Sciatic nerve (tissue), 2 donors: Measurements from ENCODE around the gene SLC35F5. TPM values are rescaled to one million over a fixed set of nuclear protein-coding genes. Genes with fewer than 3 reads are reported as not detected.
"Not testable (repeated sequence)": the region's sequence is repeated elsewhere in the genome, so short reads cannot be mapped to it uniquely, and the experiment has no call there.

Experiments used
- ATAC-seq: fragments of 200-7000 bp; cut with Tn5 transposase; one replicate; pipeline ENCODE4 v1.9.1; 2020; ENCODE audit warnings: mild to moderate bottlenecking, moderate library complexity
- DNase-seq: peaks from one replicate; pipeline ENCODE4 v3.0.0-alpha.2; 2020; ENCODE audit warnings: low spot score
- intact Hi-C: fragments of 100-400 bp; cut with DNase I; formaldehyde crosslinking; loops from one replicate; pipeline ENCODE4 v1.14.2; 2022
- total RNA-seq: library from RNA; stranded (reverse); fragmentation: NEBNext Ultra II Directional; extraction: Animal tissue kit (Norgen Biotek cat#: 25700); gene quantifications from one replicate; pipeline ENCODE4 v1.2.1, GENCODE V29; 2021
- donor health status: DM: no; HTN: no; CAD: no.
- donor health status: DM: no; HTN: no; CAD: no.

Gene SLC35F5
- total RNA-seq, 1 donor from 2014 or later = 56.1 TPM

DNA sequence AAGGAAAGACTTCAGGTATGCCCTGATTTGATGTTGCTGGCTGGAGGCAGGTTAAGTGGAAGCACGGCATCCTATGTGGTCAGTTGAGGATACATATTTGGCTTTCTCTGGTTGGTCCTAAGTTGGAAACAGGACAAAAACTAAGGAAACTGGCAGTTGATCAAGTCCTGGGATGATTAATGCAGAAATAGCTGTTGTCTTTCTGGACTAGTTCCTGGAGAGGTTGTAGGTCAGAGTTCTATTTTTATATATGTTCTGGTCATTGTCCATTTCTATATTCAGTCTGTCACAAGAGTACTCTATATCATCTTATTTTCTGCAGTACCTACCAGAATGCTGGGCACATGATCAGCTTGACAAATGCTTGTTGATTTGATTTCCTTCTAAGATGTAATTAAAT, 4.0 kb upstream of the SLC35F5 start:
- no peak for ATAC-seq
- intact Hi-C loops = loop anchor here (10.0 kb wide), 1 partner anchor 124 kb away; no protein-coding TSS in a partner anchor
- DNase-seq = no peak

DNA sequence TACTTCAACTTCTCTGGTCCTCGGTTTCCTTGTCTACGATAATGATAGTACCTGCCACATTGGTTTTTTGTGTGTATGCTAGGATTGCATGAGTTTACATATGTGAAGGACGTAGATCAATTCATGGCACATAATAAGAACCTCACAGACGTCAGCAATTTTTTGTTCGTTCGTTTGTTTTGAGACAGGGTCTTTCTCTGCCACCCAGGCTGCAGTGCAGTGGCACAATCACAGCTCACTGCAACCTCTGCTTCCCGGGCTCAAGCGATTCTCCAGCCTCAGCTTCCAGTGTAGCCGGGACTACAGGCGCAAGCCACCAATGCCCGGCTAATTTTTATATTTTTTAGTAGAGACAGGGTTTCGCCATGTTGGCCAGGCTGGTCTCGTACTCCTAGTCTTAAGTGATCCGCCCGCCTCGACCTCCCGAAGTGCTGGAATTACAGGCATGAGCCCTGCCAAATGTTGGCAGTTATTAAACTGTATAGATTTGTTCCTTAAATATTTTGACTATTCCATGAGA, 756 bp upstream of the SLC35F5 start:
- intact Hi-C loops = no loop called here
- ATAC-seq (peak; percentile 22), DNase-seq (no peak)

DNA sequence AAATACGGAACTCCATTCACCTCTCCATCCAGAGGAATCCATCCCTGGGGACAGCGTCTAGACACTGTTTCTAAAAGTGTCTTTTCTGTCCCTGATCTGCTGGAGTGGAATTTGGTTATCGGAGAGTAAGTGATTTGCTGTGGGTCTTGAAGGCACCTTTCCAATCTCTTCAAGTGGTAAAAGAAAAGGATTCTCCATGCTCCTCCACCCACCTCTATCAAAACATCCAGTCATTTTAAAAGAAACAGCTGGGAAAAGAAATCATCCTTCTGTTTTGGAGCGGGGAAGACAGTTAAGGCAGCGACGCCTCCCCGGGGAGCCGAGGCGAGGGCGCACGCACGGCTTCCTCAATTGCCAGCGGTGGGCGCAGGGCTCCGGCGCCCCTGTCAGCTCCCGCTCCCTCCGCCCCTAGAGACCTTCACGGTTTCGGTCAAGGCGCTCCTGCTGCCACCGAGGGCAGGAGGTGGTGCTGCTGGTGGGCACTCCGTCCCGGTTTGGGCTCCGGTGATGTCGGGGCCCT, 547 bp downstream of the SLC35F5 start:
- intact Hi-C loops = no loop called here
- DNase-seq (no peak), ATAC-seq (peak; percentile 44)

DNA sequence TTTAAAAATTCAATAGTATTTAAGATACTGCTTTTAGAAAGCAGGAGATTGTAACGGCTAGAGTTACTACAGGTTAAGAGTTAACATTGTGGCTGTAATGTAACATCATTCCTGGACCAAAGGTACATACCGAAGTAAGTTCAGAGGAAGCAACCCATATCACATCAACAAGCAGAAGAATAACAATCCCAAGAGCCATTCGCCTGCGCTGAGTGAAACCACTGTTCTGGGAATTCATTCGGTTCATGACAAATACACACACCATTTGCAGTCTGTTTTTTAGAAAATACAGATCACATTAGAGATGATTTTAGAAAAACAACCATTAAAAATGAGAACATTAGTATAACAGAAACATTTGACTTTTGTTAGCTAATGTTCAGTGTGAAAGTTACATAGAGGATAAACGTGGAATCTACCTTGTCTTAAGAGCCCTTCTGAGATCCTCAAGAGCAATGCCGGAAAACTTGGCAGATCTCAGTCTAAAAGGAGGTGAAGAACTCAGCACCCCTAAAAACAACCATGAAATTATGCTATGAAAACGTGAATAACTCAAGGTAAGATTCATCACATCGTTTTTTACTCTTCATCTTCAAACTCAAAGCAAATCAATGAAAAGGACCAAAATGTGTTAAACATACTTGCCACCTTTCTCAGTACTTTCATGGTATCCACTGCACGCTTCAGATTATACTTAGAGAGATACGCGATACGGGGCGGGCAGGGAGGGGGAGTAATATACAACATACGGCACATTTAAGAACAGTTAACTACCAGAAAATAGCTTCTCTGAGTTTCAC, 1.2 kb downstream of the SLC35F5 start:
- intact Hi-C loops = no loop called here
- no peak for DNase-seq
- no peak for ATAC-seq

DNA sequence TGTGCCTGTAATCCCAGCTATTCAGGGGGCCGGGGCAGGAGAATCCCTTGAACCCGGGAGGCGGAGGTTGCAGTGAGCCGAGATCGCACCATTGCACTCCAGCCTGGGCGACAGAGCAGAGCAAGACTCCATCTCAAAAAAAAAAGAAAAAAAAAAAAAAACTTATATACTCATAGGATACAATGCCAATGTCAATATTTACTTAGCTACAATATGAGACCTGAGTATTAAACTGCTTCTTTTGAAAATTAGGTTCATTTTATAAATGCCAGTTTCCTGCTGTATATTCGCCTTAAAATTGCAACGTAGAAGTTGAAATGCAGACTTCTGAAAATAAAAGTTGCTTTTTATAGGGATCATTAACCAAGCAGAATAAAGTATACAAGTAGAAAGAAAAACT, 2.3 kb downstream of the SLC35F5 start:
- intact Hi-C loops = no loop called here
- DNase-seq = no peak
- ATAC-seq = no peak

DNA sequence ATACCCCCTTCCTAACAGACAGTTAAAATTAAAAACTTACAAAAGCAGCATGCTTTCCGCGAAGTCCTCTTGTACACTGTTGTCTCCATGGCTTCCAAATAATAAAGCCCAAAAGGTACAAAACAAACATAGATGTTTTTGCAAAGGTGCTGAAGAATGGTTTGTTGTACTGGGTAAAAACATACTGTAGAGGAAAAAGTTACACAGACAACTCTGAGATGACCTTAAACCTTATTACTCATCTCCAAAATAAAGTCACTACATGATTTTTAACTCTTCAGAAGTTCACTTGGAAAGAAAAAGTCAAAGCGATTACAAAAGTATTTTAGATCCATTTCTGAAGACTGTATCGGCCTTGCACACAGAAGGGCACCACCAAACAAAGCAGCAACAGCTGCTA, 6.1 kb downstream of the SLC35F5 start:
- ATAC-seq (no peak), DNase-seq (no peak)
- intact Hi-C loops = no loop called here

DNA sequence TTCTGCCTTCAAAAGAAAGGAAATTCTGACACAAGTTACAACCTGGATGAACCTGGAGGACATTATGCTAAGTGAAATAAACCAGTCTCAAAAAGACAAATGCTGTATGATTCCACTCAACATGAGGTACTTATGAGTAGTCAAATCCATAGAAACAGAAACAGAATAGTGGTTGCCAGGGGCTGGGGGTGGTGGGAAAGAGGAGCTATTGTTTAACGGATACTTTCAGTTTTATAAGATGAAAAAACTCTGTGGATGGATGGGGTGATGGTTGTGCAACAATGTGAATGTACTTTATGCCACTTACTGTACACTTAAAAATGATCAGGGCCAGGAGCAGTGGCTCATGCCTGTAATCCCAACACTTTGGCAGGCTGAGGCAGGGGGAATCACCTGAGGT, 15.4 kb downstream of the SLC35F5 start:
- no peak for DNase-seq
- no peak for ATAC-seq
- intact Hi-C loops = no loop called here

DNA sequence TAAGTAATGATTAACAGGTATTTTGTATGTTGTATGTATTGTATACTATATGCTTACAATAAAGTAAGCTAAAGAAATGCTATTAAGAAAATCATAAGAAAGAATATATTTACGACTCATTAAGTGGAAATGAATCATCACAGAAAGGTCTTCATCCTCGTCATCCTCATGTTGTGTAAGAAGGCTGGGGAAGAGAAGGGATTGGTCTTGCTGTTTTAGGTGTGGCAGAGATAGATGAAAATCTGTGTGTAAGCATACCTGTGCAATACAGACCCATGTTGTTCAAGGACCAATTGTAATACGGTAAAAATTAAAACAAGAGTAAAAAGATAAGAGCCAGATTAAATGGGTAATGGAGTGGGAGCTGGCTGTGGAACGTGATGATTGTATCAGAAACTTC, 16.6 kb downstream of the SLC35F5 start:
- intact Hi-C loops = no loop called here
- ATAC-seq (no peak), DNase-seq (no peak)

DNA sequence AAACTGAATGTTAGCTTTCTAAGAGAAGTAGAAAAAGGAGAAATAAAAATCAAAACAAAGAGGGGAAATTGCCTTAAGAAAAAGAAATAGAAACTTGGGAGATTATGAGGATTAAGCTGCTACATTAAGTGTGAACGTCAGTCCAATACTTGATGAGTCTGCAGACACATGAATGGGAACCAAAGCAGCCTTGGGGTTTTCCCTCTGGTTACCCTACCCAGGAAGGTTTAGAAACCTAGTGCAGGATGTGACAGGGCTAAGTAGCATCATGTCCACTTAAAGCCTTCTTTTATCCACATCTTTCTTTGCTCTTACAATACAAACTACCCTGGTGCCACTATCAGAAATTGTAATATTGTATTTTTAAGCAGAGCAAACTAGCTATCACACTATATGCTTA, 22.3 kb downstream of the SLC35F5 start:
- intact Hi-C loops = no loop called here
- DNase-seq (no peak), ATAC-seq (no peak)

DNA sequence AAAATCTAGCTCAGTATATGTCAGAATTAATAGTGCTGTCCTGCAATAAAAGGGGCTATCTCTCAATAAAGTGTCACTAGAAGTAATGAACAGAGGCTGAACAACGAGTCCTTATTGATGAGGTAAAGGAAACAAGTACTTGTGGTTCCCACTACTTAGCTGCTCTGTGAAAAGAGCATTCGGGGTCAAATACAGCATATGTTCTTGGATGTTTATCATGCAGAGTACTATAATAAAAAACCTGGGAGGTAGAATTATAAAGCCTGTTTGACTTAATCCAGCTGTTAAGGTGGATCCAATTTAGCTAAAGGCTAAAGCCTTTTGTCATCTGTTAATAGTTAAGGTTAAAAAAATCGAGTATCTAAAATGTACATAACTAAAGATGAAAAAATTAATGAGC, 32.4 kb downstream of the SLC35F5 start:
- ATAC-seq (no peak), DNase-seq (no peak)
- intact Hi-C loops = no loop called here

DNA sequence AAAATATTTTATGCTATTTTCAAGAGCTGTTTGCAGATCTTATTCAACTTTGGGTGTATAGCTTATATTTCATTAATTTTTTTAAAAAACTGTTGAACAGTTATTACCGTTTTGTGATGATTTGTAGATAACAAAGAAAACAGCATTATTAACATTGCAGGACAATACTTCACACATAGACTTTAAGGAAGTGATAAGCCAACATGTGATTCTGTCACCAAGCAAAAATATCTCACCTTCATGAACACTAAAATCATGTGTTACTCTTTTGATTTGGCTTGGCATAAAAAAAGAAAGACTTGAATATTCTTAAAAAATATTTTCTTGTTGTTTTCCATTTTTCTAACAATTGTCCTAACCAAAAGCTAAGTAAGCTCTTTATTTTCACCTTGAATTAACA, 33.0 kb downstream of the SLC35F5 start:
- intact Hi-C loops = no loop called here
- ATAC-seq (no peak), DNase-seq (no peak)

DNA sequence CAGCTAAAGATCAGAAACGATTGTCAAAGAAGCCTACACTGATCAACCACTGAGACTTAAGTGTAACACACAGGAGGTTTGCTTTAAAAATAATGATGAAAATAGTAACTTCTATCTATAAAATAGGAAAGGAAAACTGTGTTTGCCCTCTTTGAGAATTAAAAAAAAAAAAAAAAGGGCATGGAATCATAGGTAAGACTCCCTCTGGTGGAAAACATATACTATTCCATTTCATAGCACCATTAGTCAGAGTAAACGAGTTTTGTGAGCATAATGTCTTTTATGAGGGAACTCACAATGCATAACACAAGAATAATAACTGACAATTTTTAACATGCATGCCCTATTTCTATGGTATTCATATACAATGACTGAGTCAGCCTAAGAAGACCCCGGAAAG, 36.3 kb downstream of the SLC35F5 start:
- no peak for ATAC-seq
- intact Hi-C loops = no loop called here
- no peak for DNase-seq

DNA sequence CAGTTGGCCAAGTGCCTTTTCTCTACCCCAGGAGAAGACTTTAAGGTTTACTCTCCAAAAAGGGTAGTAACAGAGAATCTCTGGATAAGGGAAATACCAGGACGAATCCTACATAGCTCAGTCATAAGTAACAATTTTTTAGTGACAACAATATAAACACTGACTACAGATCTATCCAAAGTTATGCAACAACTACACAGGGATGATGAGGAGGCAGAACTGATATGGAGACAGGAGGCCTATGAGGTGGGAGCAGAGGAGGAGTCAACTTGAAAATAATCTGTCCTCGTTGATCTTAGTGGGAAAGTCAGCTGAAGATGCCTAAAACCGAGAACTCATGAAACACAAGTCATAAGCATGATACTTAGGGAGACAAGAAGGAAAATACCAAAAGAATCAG, 40.2 kb downstream of the SLC35F5 start:
- no peak for DNase-seq
- no peak for ATAC-seq
- intact Hi-C loops = no loop called here

DNA sequence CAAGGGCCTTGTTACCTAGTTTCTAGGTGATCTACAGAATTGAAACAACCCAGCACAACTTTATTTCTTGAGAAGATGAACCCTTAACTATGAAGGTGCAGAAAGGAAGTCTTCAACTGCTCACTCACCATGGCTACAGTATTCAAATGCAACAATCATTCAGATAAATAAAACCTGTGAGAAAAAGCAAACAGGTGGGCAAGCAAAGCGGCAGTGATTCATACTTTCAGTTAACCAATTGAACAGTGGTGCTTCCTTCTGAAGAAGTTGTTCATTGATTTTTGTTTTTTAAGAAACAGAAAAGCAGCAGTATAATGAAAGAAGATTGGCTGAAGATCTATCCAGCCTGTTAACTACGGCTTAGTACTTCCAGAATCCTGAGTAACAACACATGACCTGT, 43.5 kb downstream of the SLC35F5 start:
- ATAC-seq (no peak), DNase-seq (no peak)
- intact Hi-C loops = no loop called here

DNA sequence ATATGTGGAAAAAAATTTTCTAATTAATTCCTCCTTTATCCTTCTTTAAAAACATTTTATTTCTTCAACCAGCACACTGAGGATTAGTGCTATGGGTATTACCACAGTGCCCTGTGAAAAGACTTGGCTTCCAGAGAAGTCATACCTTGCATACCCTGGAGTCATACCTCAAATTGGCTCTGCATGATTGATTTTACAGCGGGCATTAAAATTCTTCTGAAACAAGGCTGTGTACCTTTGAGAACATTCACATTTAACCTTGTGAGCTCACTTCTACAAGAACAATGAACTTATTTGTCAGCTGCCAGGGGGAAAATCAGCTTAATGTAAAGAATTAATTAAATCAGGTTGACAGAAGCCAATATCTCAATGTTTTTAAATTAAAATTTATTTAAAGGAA, 44.6 kb downstream of the SLC35F5 start:
- DNase-seq = no peak
- no peak for ATAC-seq
- intact Hi-C loops = no loop called here

DNA sequence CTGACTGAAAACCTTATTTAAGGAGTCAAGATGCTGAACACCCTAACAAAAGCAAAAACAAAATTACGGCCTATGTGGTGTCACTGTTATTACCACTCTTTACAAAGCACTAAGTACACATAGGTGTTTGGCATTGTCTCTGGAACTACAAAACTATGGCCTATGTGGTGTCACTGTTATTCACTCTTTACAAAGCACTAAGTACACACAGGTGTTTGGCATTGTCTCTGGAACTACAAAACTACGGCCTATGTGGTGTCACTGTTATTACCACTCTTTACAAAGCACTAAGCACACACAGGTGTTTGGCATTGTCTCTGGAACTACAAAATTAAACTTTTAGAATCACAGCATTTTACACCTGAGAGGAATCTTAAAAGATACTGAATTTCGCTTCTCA, 47.4 kb downstream of the SLC35F5 start:
- intact Hi-C loops = no loop called here
- no peak for DNase-seq
- ATAC-seq = no peak

DNA sequence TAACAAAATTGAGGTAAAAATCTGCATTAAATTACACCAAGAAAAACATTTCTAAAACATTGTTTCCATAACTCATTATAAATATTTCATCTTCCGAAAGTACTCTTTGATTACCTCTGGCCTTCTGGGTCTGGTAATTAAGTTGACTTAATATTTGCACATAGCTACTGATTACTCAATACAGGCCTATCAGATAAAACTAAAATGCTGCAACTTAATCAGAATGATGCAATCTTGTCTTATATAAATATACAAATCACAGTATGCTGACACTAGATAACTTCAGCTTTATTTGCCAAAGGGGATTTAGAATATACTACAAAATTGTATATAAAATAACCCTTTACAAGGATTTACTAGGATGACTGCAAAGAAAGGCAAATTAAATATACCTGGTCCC, 49.3 kb downstream of the SLC35F5 start:
- DNase-seq (no peak), ATAC-seq (no peak)
- intact Hi-C loops = no loop called here

DNA sequence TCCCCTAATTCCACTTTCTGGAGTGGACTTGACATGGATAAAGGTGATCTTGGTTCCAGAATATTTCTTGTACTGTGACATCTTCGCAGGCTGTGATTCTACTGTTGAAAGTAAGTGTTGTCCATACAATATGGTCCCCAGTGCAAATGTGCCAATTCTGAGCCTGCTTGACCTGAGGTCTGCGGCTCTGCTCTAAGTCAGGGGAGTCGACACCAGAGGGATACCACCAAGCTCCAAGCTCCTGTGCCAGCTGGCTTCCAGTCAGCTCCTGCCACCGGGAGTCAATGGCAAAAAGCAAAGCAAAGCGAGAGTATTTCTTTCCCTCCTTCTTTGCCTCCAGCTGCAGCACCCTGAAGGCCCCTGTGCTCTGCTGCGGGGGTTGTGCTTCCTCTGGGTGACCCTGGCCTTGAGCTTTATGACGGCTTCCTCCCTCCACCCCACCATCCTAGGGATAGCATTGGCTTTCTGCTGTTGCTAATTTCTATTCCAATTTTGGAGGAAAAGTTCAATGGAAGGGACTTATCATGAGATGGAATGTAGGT, 50.4 kb downstream of the SLC35F5 start:
- ATAC-seq (no peak), DNase-seq (no peak)
- intact Hi-C loops = no loop called here

DNA sequence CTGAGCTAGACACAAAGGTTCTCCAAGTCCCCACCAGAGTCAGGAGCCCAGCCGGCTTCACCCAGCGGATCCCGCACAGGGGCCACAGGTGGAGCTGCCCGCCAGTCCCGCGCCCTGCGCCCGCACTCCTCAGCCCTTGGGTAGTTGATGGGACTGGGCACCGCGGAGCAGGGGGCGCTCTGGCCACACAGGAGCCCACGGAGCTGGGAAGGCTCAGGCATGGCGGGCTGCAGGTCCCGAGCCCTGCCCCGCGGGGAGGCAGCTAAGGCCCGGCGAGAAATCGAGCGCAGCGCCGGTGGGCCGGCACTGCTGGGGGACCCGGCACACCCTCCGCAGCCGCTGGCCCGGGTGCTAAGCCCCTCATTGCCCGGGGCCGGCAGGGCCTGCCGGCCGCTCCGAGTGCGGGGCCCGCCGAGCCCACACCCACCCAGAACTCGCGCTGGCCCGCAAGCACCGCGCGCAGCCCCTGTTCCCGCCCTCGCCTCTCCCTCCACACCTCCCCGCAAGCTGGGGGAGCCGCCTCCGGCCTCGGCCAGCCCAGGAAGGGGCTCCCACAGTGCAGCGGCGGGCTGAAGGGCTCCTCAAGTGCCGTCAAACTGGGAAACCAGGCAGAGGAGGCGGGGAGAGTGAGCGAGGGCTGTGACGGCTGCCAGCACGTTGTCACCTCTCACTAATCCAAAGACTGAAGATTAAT, 52.0 kb downstream of the SLC35F5 start:
- not testable (repeated sequence) for ATAC-seq, DNase-seq

More for the DNA sequence above, 52.0 kb downstream of the SLC35F5 start:
- intact Hi-C loops = not testable (repeated sequence)
